Natural killer cell (primary cell): ENCODE data around the gene HYCC1. TPM values are rescaled to one million over a fixed set of nuclear protein-coding genes. Genes with fewer than 3 reads are reported as not detected.

Experiments used
- ATAC-seq, 3 donors: fragments of 150-1000 bp in 2 of 3; fragments of 200-7000 bp in 1 of 3; cut with Tn5 transposase; 1 replicate in 1 of 3; 2 replicates in 2 of 3; pipeline ENCODE4 v1.10.0; 2021; ENCODE audit warnings: mild to moderate bottlenecking in 2 of 3, moderate library complexity in 2 of 3
- DNase-seq, 2 donors: peaks; one replicate each; pipeline versions ENCODE4 v3.0.0 to v3.0.0-alpha.2; 2013 to 2021; ENCODE audit warnings: mixed read lengths in 1 of 2
- H3K27ac ChIP-seq: one replicate; pipeline ENCODE4 v1.5.1; 2013; ENCODE audit warnings: mild to moderate bottlenecking, low read length
- H3K27me3 ChIP-seq: one replicate; pipeline ENCODE4 v1.6.1; 2013; ENCODE audit warnings: low read length; ENCODE audit not compliant: control insufficient read depth, insufficient read depth
- H3K36me3 ChIP-seq: one replicate; pipeline ENCODE4 v1.6.1; 2013; ENCODE audit warnings: low read length; ENCODE audit not compliant: control insufficient read depth, insufficient read depth
- H3K4me1 ChIP-seq: one replicate; pipeline ENCODE4 v1.6.1; 2013; ENCODE audit warnings: low read length; ENCODE audit not compliant: control insufficient read depth, insufficient read depth
- H3K4me3 ChIP-seq: one replicate; pipeline ENCODE4 v1.5.1; 2013; ENCODE audit warnings: low read length
- H3K9me3 ChIP-seq: one replicate; pipeline ENCODE4 v1.6.1; 2013; ENCODE audit warnings: low read length; ENCODE audit not compliant: control insufficient read depth, insufficient read depth
- H3K27ac Mint-ChIP-seq, 2 donors: one replicate each; pipeline ENCODE4 v1.8.0; 2022; ENCODE audit warnings: mild to moderate bottlenecking in 2 of 2, mixed read lengths in 2 of 2, moderate library complexity in 1 of 2
- H3K27me3 Mint-ChIP-seq, 2 donors: one replicate each; pipeline ENCODE4 v1.8.0; 2022; ENCODE audit warnings: low read depth in 2 of 2, mixed read lengths in 2 of 2
- H3K36me3 Mint-ChIP-seq: one replicate; pipeline ENCODE4 v1.8.0; 2022; ENCODE audit warnings: mixed read lengths
- H3K4me1 Mint-ChIP-seq, 2 donors: one replicate each; pipeline ENCODE4 v1.8.0; 2022; ENCODE audit warnings: mixed read lengths in 2 of 2
- H3K4me3 Mint-ChIP-seq: one replicate; pipeline ENCODE4 v1.8.0; 2022; ENCODE audit warnings: mild to moderate bottlenecking, moderate library complexity, mixed read lengths
- H3K9me3 Mint-ChIP-seq, 2 donors: one replicate each; pipeline ENCODE4 v1.8.0; 2022; ENCODE audit warnings: mixed read lengths in 2 of 2
- CTCF ChIP-seq: fragments of 200-600 bp; IDR thresholded peaks from one replicate; pipeline ENCODE4 v1.8.0; 2022; ENCODE audit warnings: antibody characterized with exemption
- WGBS: methylation state at CpG from one replicate; pipeline ENCODE4 v1.1.7; 2013; ENCODE audit warnings: missing lambda C conversion rate; ENCODE audit not compliant: insufficient coverage; 5-methylcytosine and 5-hydroxymethylcytosine counted together
- intact Hi-C: fragments of 100-400 bp; cut with micrococcal nuclease; formaldehyde crosslinking; loops from one replicate; pipeline ENCODE4 v1.14.2; 2022
- total RNA-seq, 4 donors: library from RNA; stranded (reverse); fragments of 120-200 nt in 1 of 4; gene quantifications; one replicate each; pipeline versions ENCODE4 v1.2.3 to v1.2.4, GENCODE V29; 2013 to 2022

Gene HYCC1
- total RNA-seq, 3 donors from 2014 or later (not counting 1 experiment from before 2014, with no cell fraction given): 30.1 to 44.8 (median 34.1) TPM

GRCh38 chr7:23014681-23015080 lies 751 bp upstream of the HYCC1 start:
- ATAC-seq (no peak), DNase-seq (no peak)
- H3K36me3 ChIP-seq: no peaks in the 10 kb centered on the region
- Mint-ChIP-seq H3K27me3 (peaks cover 0 to 3% of the 10 kb centered on the region in 2 donors), H3K9me3 (no peaks in the 10 kb centered on the region), H3K36me3 (no peaks in the 10 kb centered on the region), H3K27ac (peak overlapping the region in 1 of 2 donors; percentile 85), H3K4me1 (peaks cover 11 to 19% of the 10 kb centered on the region in 2 donors), H3K4me3 (peak overlapping the region; percentile 41)
- 32% methylated on average over 2 of the region's 2 CpGs for WGBS
- H3K9me3 ChIP-seq: no peaks in the 10 kb centered on the region
- H3K4me3 ChIP-seq: no peak overlapping the region
- no peaks in the 10 kb centered on the region for H3K27me3 ChIP-seq
- intact Hi-C loops: loop anchor here (1.0 to 10.0 kb wide), 5 partner anchors 91 to 520 kb away; partner anchors contain the start of genes KLHL7, TOMM7 and TRA2A
- H3K27ac ChIP-seq: no peak overlapping the region
- H3K4me1 ChIP-seq: peaks cover 14% of the 10 kb centered on the region
- no peak for TF ChIP-seq CTCF

- ATAC-seq: no peak
- Mint-ChIP-seq H3K9me3 (no peaks in the 10 kb centered on the region), H3K27me3 (no peaks in the 10 kb centered on the region), H3K4me1 (peaks cover 11 to 19% of the 10 kb centered on the region in 2 donors), H3K27ac (no peak overlapping the region), H3K36me3 (no peaks in the 10 kb centered on the region), H3K4me3 (no peak overlapping the region)
- Histone ChIP-seq H3K27me3 (no peaks in the 10 kb centered on the region), H3K36me3 (no peaks in the 10 kb centered on the region), H3K4me3 (peak overlapping the region; percentile 94), H3K9me3 (no peaks in the 10 kb centered on the region), H3K4me1 (peaks cover 14% of the 10 kb centered on the region), H3K27ac (no peak overlapping the region)
- no peak for TF ChIP-seq CTCF
- intact Hi-C loops: loop anchor here (10.0 kb wide), 1 partner anchor 522 kb away; the partner anchor contains the start of gene TRA2A
- peak; percentile 24 to 41 for DNase-seq
- WGBS: under 1% methylated on average over 52 of the region's 52 CpGs
Measured at GRCh38 chr7:23012908-23013714, 819 bp downstream of the HYCC1 start.

GRCh38 chr7:23012186-23012585 lies 1.7 kb downstream of the HYCC1 start:
- no peaks in the 10 kb centered on the region for H3K27me3 Mint-ChIP-seq
- H3K27ac Mint-ChIP-seq: no peak overlapping the region
- no peaks in the 10 kb centered on the region for H3K27me3 ChIP-seq
- ATAC-seq (no peak), DNase-seq (no peak)
- intact Hi-C loops: loop anchor here (10.0 kb wide), 1 partner anchor 523 kb away; the partner anchor contains the start of gene TRA2A
- no peaks in the 10 kb centered on the region for H3K36me3 ChIP-seq
- H3K4me1 ChIP-seq: peaks cover 13% of the 10 kb centered on the region
- TF ChIP-seq CTCF: no peak
- no peaks in the 10 kb centered on the region for H3K9me3 ChIP-seq
- no peak overlapping the region for H3K27ac ChIP-seq
- peaks cover 11 to 17% of the 10 kb centered on the region in 2 donors for H3K4me1 Mint-ChIP-seq
- no peak overlapping the region for H3K4me3 Mint-ChIP-seq
- H3K4me3 ChIP-seq: no peak overlapping the region
- no peaks in the 10 kb centered on the region for H3K36me3 Mint-ChIP-seq
- no peaks in the 10 kb centered on the region for H3K9me3 Mint-ChIP-seq
- 86% methylated on average over 5 of the region's 6 CpGs for WGBS
